HEK293 (cell line): ENCODE measurements around the gene BEGAIN.

Experiments used
- MYNN ChIP-seq: fragments of 450-650 bp; formaldehyde crosslinking; IDR thresholded peaks from 2 replicates; pipeline ENCODE4 v1.5.1; 2016; ENCODE audit warnings: missing biosample characterization, missing genetic modification characterization, borderline replicate concordance
- SETDB1 ChIP-seq: IDR thresholded peaks from one replicate; pipeline ENCODE4 v1.6.1; 2017; ENCODE audit warnings: mild to moderate bottlenecking, low read length, moderate library complexity, mixed read lengths; ENCODE audit not compliant: insufficient read length
- TCF7L2 ChIP-seq: IDR thresholded peaks from 2 replicates; pipeline ENCODE4 v1.6.1; 2011; ENCODE audit warnings: low read depth, mild to moderate bottlenecking, inconsistent platforms, low read length, moderate library complexity, borderline replicate concordance
- ZNF132 ChIP-seq: fragments of 450-650 bp; formaldehyde crosslinking; IDR thresholded peaks from 2 replicates; pipeline ENCODE4 v1.5.1; 2017; ENCODE audit warnings: missing biosample characterization, missing genetic modification characterization, borderline replicate concordance
- ZNF184 ChIP-seq: fragments of 450-650 bp; IDR thresholded peaks from 2 replicates; pipeline ENCODE4 v1.5.1; 2018; ENCODE audit warnings: missing biosample characterization, mild to moderate bottlenecking, missing genetic modification characterization
- ZNF24 ChIP-seq: fragments of 450-650 bp; formaldehyde crosslinking; IDR thresholded peaks from 2 replicates; pipeline ENCODE4 v1.5.1; 2016; ENCODE audit warnings: missing biosample characterization, missing genetic modification characterization
- ZNF292 ChIP-seq: fragments of 450-650 bp; formaldehyde crosslinking; IDR thresholded peaks from 2 replicates; pipeline ENCODE4 v1.5.1; 2016; ENCODE audit warnings: low read depth, missing biosample characterization, missing genetic modification characterization, borderline replicate concordance
- ZNF558 ChIP-seq: fragments of 450-650 bp; formaldehyde crosslinking; IDR thresholded peaks from 2 replicates; pipeline ENCODE4 v1.5.1; 2016; ENCODE audit warnings: missing biosample characterization, missing genetic modification characterization
- ZNF600 ChIP-seq: fragments of 450-650 bp; formaldehyde crosslinking; IDR thresholded peaks from 2 replicates; pipeline ENCODE4 v1.5.1; 2016; ENCODE audit warnings: missing biosample characterization, missing genetic modification characterization
- TF ChIP-seq, protein P1 (sequence below): fragments of 450-650 bp; formaldehyde crosslinking; IDR thresholded peaks from 2 replicates; pipeline ENCODE4 v1.5.1; 2016; ENCODE audit warnings: missing biosample characterization, missing genetic modification characterization
- TF ChIP-seq, protein P2 (sequence below): fragments of 450-650 bp; formaldehyde crosslinking; IDR thresholded peaks from 2 replicates; pipeline ENCODE4 v1.5.1; 2016; ENCODE audit warnings: missing biosample characterization, missing genetic modification characterization

DNA sequence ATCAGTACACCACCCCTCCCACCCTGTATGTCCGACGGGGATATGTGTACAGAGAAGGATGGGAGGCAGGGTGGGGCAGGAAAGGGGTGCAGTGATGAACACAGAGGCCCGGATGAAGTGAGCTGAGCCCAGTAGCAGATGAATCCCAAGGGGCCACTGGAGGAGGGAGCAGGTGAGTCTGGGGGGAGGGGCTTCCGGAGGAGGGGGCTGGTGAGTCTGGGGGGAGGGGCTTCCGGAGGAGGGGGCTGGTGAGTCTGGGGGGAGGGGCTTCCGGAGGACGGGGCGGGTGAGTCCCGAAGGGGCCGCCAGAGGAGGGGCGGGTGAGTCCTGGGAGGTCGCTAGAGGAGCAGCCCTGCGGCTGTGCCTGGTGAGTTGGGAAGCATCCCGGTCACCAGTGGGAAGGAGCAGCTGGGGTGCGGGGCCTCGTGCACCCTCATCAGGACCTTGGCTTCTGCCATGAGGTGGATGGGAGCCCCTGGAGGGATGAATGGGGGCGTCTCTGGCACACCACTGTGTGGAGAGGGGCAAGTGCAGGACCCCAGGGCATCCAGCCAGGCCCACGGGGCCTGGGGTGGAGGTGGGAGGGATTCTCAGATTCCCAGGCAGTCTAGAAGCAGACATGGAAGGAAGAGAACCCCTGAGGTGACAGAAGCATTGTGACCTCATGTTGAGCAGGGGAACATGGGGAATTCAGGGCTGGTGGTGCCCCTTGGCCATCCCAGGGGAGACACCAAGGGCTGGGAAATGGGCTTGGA, 14.0 kb downstream of the BEGAIN start:
- TF ChIP-seq ZNF24: no peak
- no peak for TF ChIP-seq ZNF292 (tag by site-specific recombination)
- TF ChIP-seq, protein P1, sequence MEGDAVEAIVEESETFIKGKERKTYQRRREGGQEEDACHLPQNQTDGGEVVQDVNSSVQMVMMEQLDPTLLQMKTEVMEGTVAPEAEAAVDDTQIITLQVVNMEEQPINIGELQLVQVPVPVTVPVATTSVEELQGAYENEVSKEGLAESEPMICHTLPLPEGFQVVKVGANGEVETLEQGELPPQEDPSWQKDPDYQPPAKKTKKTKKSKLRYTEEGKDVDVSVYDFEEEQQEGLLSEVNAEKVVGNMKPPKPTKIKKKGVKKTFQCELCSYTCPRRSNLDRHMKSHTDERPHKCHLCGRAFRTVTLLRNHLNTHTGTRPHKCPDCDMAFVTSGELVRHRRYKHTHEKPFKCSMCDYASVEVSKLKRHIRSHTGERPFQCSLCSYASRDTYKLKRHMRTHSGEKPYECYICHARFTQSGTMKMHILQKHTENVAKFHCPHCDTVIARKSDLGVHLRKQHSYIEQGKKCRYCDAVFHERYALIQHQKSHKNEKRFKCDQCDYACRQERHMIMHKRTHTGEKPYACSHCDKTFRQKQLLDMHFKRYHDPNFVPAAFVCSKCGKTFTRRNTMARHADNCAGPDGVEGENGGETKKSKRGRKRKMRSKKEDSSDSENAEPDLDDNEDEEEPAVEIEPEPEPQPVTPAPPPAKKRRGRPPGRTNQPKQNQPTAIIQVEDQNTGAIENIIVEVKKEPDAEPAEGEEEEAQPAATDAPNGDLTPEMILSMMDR (tag by site-specific recombination): no peak
- TF ChIP-seq ZNF558: no peak
- no peak for TF ChIP-seq TCF7L2
- no peak for TF ChIP-seq ZNF600 (tag by site-specific recombination)
- TF ChIP-seq SETDB1: no peak
- TF ChIP-seq ZNF132 (tag by site-specific recombination): no peak
- TF ChIP-seq MYNN (tag by site-specific recombination): no peak
- TF ChIP-seq ZNF184 (tag by site-specific recombination): no peak
- TF ChIP-seq, protein P2, sequence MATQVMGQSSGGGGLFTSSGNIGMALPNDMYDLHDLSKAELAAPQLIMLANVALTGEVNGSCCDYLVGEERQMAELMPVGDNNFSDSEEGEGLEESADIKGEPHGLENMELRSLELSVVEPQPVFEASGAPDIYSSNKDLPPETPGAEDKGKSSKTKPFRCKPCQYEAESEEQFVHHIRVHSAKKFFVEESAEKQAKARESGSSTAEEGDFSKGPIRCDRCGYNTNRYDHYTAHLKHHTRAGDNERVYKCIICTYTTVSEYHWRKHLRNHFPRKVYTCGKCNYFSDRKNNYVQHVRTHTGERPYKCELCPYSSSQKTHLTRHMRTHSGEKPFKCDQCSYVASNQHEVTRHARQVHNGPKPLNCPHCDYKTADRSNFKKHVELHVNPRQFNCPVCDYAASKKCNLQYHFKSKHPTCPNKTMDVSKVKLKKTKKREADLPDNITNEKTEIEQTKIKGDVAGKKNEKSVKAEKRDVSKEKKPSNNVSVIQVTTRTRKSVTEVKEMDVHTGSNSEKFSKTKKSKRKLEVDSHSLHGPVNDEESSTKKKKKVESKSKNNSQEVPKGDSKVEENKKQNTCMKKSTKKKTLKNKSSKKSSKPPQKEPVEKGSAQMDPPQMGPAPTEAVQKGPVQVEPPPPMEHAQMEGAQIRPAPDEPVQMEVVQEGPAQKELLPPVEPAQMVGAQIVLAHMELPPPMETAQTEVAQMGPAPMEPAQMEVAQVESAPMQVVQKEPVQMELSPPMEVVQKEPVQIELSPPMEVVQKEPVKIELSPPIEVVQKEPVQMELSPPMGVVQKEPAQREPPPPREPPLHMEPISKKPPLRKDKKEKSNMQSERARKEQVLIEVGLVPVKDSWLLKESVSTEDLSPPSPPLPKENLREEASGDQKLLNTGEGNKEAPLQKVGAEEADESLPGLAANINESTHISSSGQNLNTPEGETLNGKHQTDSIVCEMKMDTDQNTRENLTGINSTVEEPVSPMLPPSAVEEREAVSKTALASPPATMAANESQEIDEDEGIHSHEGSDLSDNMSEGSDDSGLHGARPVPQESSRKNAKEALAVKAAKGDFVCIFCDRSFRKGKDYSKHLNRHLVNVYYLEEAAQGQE (tag by site-specific recombination): no peak
